ENCODE measurements around the gene PLEKHD1. TPM values are rescaled to one million over a fixed set of nuclear protein-coding genes. Genes with fewer than 3 reads are reported as not detected.
"Not testable (repeated sequence)": the region's sequence is repeated elsewhere in the genome, so short reads cannot be mapped to it uniquely, and the experiment has no call there.

Gene PLEKHD1
- total RNA-seq, 2 experiments from 2014 or later, result 0.07 TPM; not detected in 1

GRCh38 chr14:69473260-69473659 is 11.3 kb upstream of the PLEKHD1 start:
- ATAC-seq (no peak), DNase-seq (no peak)
- Mint-ChIP-seq H3K27ac (no peak overlapping the region), H3K4me1 (ENCODE audit: low read depth) (no peaks in the 10 kb centered on the region), H3K27me3 (no peaks in the 10 kb centered on the region), H3K36me3 (ENCODE audit: low read depth) (no peaks in the 10 kb centered on the region), H3K9me3 (no peaks in the 10 kb centered on the region), H3K4me3 (no peak overlapping the region)
- CTCF ChIA-PET, result interaction anchor here (1.7 to 3.6 kb wide), 2 partner anchors 14 to 31 kb away, joined by 7 to 16 read pairs; no protein-coding TSS in a partner anchor
- POLR2A ChIA-PET, result no interaction called here
- intact Hi-C loops (cut with micrococcal nuclease), result no loop called here
- TF ChIP-seq CTCF (IDR thresholded peaks at IDR 0.05), result no peak

- H3K27me3 Mint-ChIP-seq, result no peaks in the 10 kb centered on the region
- CTCF ChIA-PET, result interaction anchor here (0.9 to 3.6 kb wide), 5 partner anchors 11 to 231 kb away, joined by 3 to 21 read pairs (median 7); no protein-coding TSS in a partner anchor
Observed at GRCh38 chr14:69473946-69474345, 10.6 kb upstream of the PLEKHD1 start.

GRCh38 chr14:69475194-69475818 is 9.2 kb upstream of the PLEKHD1 start:
- intact Hi-C loops (cut with micrococcal nuclease), result no loop called here
- H3K36me3 Mint-ChIP-seq (ENCODE audit: low read depth), result no peaks in the 10 kb centered on the region
- peak; percentile 36 for TF ChIP-seq CTCF (IDR thresholded peaks at IDR 0.05)
- DNase-seq (peak; percentile 10), ATAC-seq (peak; percentile 70)
- no peak overlapping the region for H3K4me3 Mint-ChIP-seq
- ChIA-PET POLR2A (no interaction called here), CTCF (interaction anchor here (0.6 to 3.6 kb wide), 18 partner anchors 8 to 571 kb away, joined by 3 to 21 read pairs (median 4); partner anchors contain the start of genes CCDC177 and PLEKHD1)
- H3K27me3 Mint-ChIP-seq, result peaks cover 3% of the 10 kb centered on the region
- H3K4me1 Mint-ChIP-seq (ENCODE audit: low read depth), result no peaks in the 10 kb centered on the region
- no peak overlapping the region for H3K27ac Mint-ChIP-seq
- no peaks in the 10 kb centered on the region for H3K9me3 Mint-ChIP-seq

More at GRCh38 chr14:69473946-69474345, 10.6 kb upstream of the PLEKHD1 start:
- ATAC-seq (no peak), DNase-seq (no peak)
- Mint-ChIP-seq H3K9me3 (no peaks in the 10 kb centered on the region), H3K4me3 (no peak overlapping the region), H3K36me3 (ENCODE audit: low read depth) (no peaks in the 10 kb centered on the region), H3K4me1 (ENCODE audit: low read depth) (no peaks in the 10 kb centered on the region), H3K27ac (no peak overlapping the region)
- POLR2A ChIA-PET, result no interaction called here
- intact Hi-C loops (cut with micrococcal nuclease), result no loop called here
- no peak for TF ChIP-seq CTCF (IDR thresholded peaks at IDR 0.05)

- CTCF ChIA-PET, result interaction anchor here (1.0 to 3.0 kb wide), 2 partner anchors 30 to 234 kb away, joined by 3 to 21 read pairs; no protein-coding TSS in a partner anchor
- H3K4me1 Mint-ChIP-seq (ENCODE audit: low read depth); ATAC-seq; H3K36me3 Mint-ChIP-seq (ENCODE audit: low read depth); H3K9me3 Mint-ChIP-seq; H3K4me3 Mint-ChIP-seq; H3K27ac Mint-ChIP-seq; H3K27me3 Mint-ChIP-seq; intact Hi-C loops (cut with micrococcal nuclease); POLR2A ChIA-PET; DNase-seq: not testable (repeated sequence)
Observed at GRCh38 chr14:69476824-69477450, 7.6 kb upstream of the PLEKHD1 start.

GRCh38 chr14:69478055-69478454 is 6.5 kb upstream of the PLEKHD1 start:
- H3K4me1 Mint-ChIP-seq (ENCODE audit: low read depth); H3K27me3 Mint-ChIP-seq; DNase-seq; H3K27ac Mint-ChIP-seq; H3K4me3 Mint-ChIP-seq; ATAC-seq; intact Hi-C loops (cut with micrococcal nuclease); H3K36me3 Mint-ChIP-seq (ENCODE audit: low read depth); H3K9me3 Mint-ChIP-seq; POLR2A ChIA-PET: not testable (repeated sequence)
- CTCF ChIA-PET, result interaction anchor here (1.3 kb wide), 1 partner anchor 236 kb away, joined by 5 read pairs; no protein-coding TSS in a partner anchor

- H3K36me3 Mint-ChIP-seq (ENCODE audit: low read depth), result no peaks in the 10 kb centered on the region
- H3K9me3 Mint-ChIP-seq, result no peaks in the 10 kb centered on the region
- ChIA-PET POLR2A (no interaction called here), CTCF (no interaction called here)
- DNase-seq, result no peak
- intact Hi-C loops (cut with micrococcal nuclease), result no loop called here
- H3K4me1 Mint-ChIP-seq (ENCODE audit: low read depth), result no peaks in the 10 kb centered on the region
- no peak overlapping the region for H3K27ac Mint-ChIP-seq
- no peak for ATAC-seq
- H3K4me3 Mint-ChIP-seq, result no peak overlapping the region
- no peak for TF ChIP-seq CTCF (IDR thresholded peaks at IDR 0.05)
- H3K27me3 Mint-ChIP-seq, result peaks cover 17% of the 10 kb centered on the region
Observed at GRCh38 chr14:69479696-69480095, 4.8 kb upstream of the PLEKHD1 start.
